MCF 10A (cell line): ENCODE measurements around the gene IL1A. TPM values are rescaled to one million over a fixed set of nuclear protein-coding genes. Genes with fewer than 3 reads are reported as not detected.

Experiments
- BruUV-seq: library from RNA; stranded (reverse); fragments of 400-500 nt; replicated peaks from 2 replicates; lab custom pipeline; 2021; lab: Mats Ljungman, UMichigan
- CTCF ChIA-PET: fragments of 300-600 bp; sonication (Branson Sonifier 250); formaldehyde crosslinking; extraction: SDS; loops from one replicate; lab custom pipeline; 2021; ENCODE audit warnings: antibody characterized with exemption, inconsistent platforms; lab: Yijun Ruan, JAX
- POLR2A ChIA-PET: fragments of 300-600, 350-650 bp; sonication (Branson Sonifier 250); formaldehyde crosslinking; extraction: SDS; loops from one replicate; lab custom pipeline; 2020; ENCODE audit warnings: antibody characterized with exemption, inconsistent platforms; lab: Yijun Ruan, JAX
- DNase-seq: peaks from one replicate; pipeline ENCODE4 v3.0.0-alpha.2; 2018; ENCODE audit not compliant: unreplicated experiment
- H3K27ac Mint-ChIP-seq: one replicate; pipeline ENCODE4 v1.8.0; 2022; ENCODE audit warnings: mild to moderate bottlenecking, low read depth, mixed read lengths; ENCODE audit not compliant: unreplicated experiment
- H3K27me3 Mint-ChIP-seq: one replicate; pipeline ENCODE4 v1.8.0; 2022; ENCODE audit warnings: mixed read lengths; ENCODE audit not compliant: insufficient read depth, unreplicated experiment
- H3K36me3 Mint-ChIP-seq: one replicate; pipeline ENCODE4 v1.8.0; 2022; ENCODE audit warnings: mild to moderate bottlenecking, moderate library complexity, mixed read lengths; ENCODE audit not compliant: insufficient read depth, unreplicated experiment
- H3K4me1 Mint-ChIP-seq: one replicate; pipeline ENCODE4 v1.8.0; 2022; ENCODE audit warnings: mixed read lengths; ENCODE audit not compliant: insufficient read depth, unreplicated experiment
- H3K4me3 Mint-ChIP-seq: one replicate; pipeline ENCODE4 v1.8.0; 2022; ENCODE audit warnings: mild to moderate bottlenecking, moderate library complexity, mixed read lengths; ENCODE audit not compliant: unreplicated experiment
- H3K9me3 Mint-ChIP-seq: one replicate; pipeline ENCODE4 v1.8.0; 2022; ENCODE audit warnings: mixed read lengths; ENCODE audit not compliant: unreplicated experiment
- CTCF ChIP-seq: fragments of 200-600 bp; IDR thresholded peaks from one replicate; pipeline ENCODE4 v1.8.0; 2022; ENCODE audit warnings: antibody characterized with exemption, mild to moderate bottlenecking; ENCODE audit not compliant: unreplicated experiment
- intact Hi-C: fragments of 100-400 bp; cut with micrococcal nuclease; formaldehyde crosslinking; loops from 2 replicates; pipeline ENCODE4 v1.14.1; 2022
- total RNA-seq: library from RNA; stranded (reverse); gene quantifications from 2 replicates; pipeline ENCODE4 v1.2.3, GENCODE V29; 2022

Gene IL1A
- total RNA-seq, 1 experiment from 2014 or later = 170 TPM

GRCh38 chr2:112798979-112799975 lies 15.0 kb upstream of the IL1A start:
- intact Hi-C loops = no loop called here
- no TSS peak for BruUV-seq
- Mint-ChIP-seq H3K36me3 (no peaks in the 10 kb centered on the region), H3K4me1 (peaks cover 23% of the 10 kb centered on the region), H3K27ac (no peak overlapping the region), H3K4me3 (no peak overlapping the region), H3K27me3 (no peaks in the 10 kb centered on the region), H3K9me3 (peaks cover 24% of the 10 kb centered on the region)
- ChIA-PET POLR2A (no interaction called here), CTCF (interaction anchor here (1.1 kb wide), 1 partner anchor 10 kb away, joined by 4 read pairs; no protein-coding TSS in a partner anchor)
- DNase-seq = no peak
- no peak for TF ChIP-seq CTCF

- Mint-ChIP-seq H3K4me1 (peaks cover 32% of the 10 kb centered on the region), H3K4me3 (no peak overlapping the region), H3K27ac (no peak overlapping the region), H3K36me3 (no peaks in the 10 kb centered on the region), H3K27me3 (no peaks in the 10 kb centered on the region), H3K9me3 (peaks cover 31% of the 10 kb centered on the region)
- no peak for DNase-seq
- TF ChIP-seq CTCF = no peak
- intact Hi-C loops = no loop called here
- ChIA-PET CTCF (interaction anchor here (0.6 to 0.9 kb wide), 3 partner anchors 13 to 174 kb away, joined by 3 to 4 read pairs (median 3); no protein-coding TSS in a partner anchor), POLR2A (interaction anchor here (3.9 to 6.3 kb wide), 3 partner anchors 8 to 16 kb away, joined by 32 to 131 read pairs (median 87); partner anchors contain the start of gene IL1A)
- BruUV-seq = no TSS peak
These were observed 12.2 kb upstream of the IL1A start for GRCh38 chr2:112796486-112796885.

- CTCF ChIA-PET = interaction anchor here (0.6 to 1.7 kb wide), 9 partner anchors 10 to 173 kb away, joined by 3 to 5 read pairs (median 3); no protein-coding TSS in a partner anchor
- TF ChIP-seq CTCF = no peak
- POLR2A ChIA-PET = interaction anchor here (0.8 to 6.3 kb wide), 8 partner anchors 9 to 85 kb away, joined by 4 to 131 read pairs (median 15); partner anchors contain the start of gene IL1A
- H3K27me3 Mint-ChIP-seq = no peaks in the 10 kb centered on the region
- no TSS peak for BruUV-seq
- no peak for DNase-seq
- H3K27ac Mint-ChIP-seq = peak overlapping the region; percentile 98
- peaks cover 31% of the 10 kb centered on the region for H3K9me3 Mint-ChIP-seq
- no peaks in the 10 kb centered on the region for H3K36me3 Mint-ChIP-seq
- no peak overlapping the region for H3K4me3 Mint-ChIP-seq
- intact Hi-C loops = no loop called here
- H3K4me1 Mint-ChIP-seq = peaks cover 36% of the 10 kb centered on the region
These were observed 11.5 kb upstream of the IL1A start for GRCh38 chr2:112795774-112796173.

GRCh38 chr2:112794841-112795240 lies 10.5 kb upstream of the IL1A start:
- Mint-ChIP-seq H3K9me3 (peaks cover 24% of the 10 kb centered on the region), H3K4me1 (peaks cover 39% of the 10 kb centered on the region), H3K27ac (peak overlapping the region; percentile 98), H3K27me3 (no peaks in the 10 kb centered on the region), H3K36me3 (no peaks in the 10 kb centered on the region), H3K4me3 (no peak overlapping the region)
- ChIA-PET POLR2A (interaction anchor here (0.7 to 6.3 kb wide), 15 partner anchors 10 to 150 kb away, joined by 3 to 131 read pairs (median 6); partner anchors contain the start of genes IL1A, IL1B and SLC20A1), CTCF (interaction anchor here (0.5 to 1.7 kb wide), 8 partner anchors 10 to 673 kb away, joined by 3 to 5 read pairs (median 3); no protein-coding TSS in a partner anchor)
- TF ChIP-seq CTCF = no peak
- peak; percentile 57 for DNase-seq
- intact Hi-C loops = no loop called here
- no TSS peak for BruUV-seq
